GM18517 (cell line): ENCODE data around the gene MIF4GD.

Experiments
- ATAC-seq: cut with Tn5 transposase; IDR thresholded peaks from one replicate; pipeline ENCODE4 v1.9.1; 2021; ENCODE audit warnings: mild to moderate bottlenecking, moderate library complexity; ENCODE audit not compliant: unreplicated experiment

MIF4GD gene

GRCh38 chr17:75238684-75239191 lies 32.3 kb downstream of the MIF4GD start:
- ATAC-seq, result no peak

GRCh38 chr17:75238020-75238580 lies 32.9 kb downstream of the MIF4GD start:
- no peak for ATAC-seq

- ATAC-seq, result no peak
These were observed 33.7 kb downstream of the MIF4GD start for GRCh38 chr17:75237100-75238014.

- no peak for ATAC-seq
These were observed 38.2 kb downstream of the MIF4GD start for GRCh38 chr17:75232786-75233185.

GRCh38 chr17:75231741-75232464 lies 39.1 kb downstream of the MIF4GD start:
- ATAC-seq, result no peak

GRCh38 chr17:75231071-75231470 lies 40.0 kb downstream of the MIF4GD start:
- no peak for ATAC-seq

GRCh38 chr17:75228847-75229246 lies 42.2 kb downstream of the MIF4GD start:
- no peak for ATAC-seq

GRCh38 chr17:75228305-75228704 lies 42.7 kb downstream of the MIF4GD start:
- ATAC-seq, result no peak

GRCh38 chr17:75227729-75228128 lies 43.3 kb downstream of the MIF4GD start:
- ATAC-seq, result no peak

- no peak for ATAC-seq
These were observed 46.0 kb downstream of the MIF4GD start for GRCh38 chr17:75225016-75225415.

- ATAC-seq, result no peak
These were observed 51.2 kb downstream of the MIF4GD start for GRCh38 chr17:75219815-75220214.

- ATAC-seq, result no peak
These were observed 52.9 kb downstream of the MIF4GD start for GRCh38 chr17:75218131-75218530.
